Renal cortical epithelial cell (primary cell): ENCODE measurements around the gene OSBPL9. TPM values are rescaled to one million over a fixed set of nuclear protein-coding genes. Genes with fewer than 3 reads are reported as not detected.
A peak's percentile ranks its signal among the peaks of the same experiment; 100 is the strongest.
"Not testable (repeated sequence)": the region's sequence is repeated elsewhere in the genome, so short reads cannot be mapped to it uniquely, and the experiment has no call there.

Experiments
- DNase-seq: peaks from one replicate; pipeline ENCODE4 v3.0.0-alpha.2; 2011; ENCODE audit warnings: low read depth
- total RNA-seq: library from RNA; depleted of rRNA; stranded (reverse); fragments of >200 nt; gene quantifications from 2 replicates; pipeline ENCODE4 v1.2.3, GENCODE V29; 2014

Gene OSBPL9
- total RNA-seq, 1 donor from 2014 or later, result 165 TPM

DNA sequence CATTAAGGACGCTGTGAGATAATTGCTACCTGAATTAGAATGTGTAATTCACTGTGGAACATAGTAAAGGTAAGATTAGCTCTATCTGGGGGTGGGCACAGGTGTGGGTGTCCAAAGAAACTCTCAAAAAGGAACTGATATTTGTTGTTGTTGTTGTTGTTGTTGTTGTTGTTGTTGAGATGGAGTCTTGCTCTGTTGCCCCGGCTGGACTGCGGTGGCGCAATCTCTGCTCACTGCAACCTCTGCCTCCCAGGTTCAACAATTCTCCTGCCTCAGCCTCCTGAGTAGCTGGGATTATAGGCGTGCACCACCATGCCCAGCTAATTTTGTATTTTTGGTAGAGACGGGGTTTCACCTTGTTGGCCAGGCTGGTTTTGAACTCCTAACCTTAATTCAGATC is 6.8 kb upstream of the OSBPL9 start:
- DNase-seq, result not testable (repeated sequence)

- no peak for DNase-seq
Observed at GRCh38 chr1:51610637-51611036, 6.3 kb upstream of the OSBPL9 start.

DNA sequence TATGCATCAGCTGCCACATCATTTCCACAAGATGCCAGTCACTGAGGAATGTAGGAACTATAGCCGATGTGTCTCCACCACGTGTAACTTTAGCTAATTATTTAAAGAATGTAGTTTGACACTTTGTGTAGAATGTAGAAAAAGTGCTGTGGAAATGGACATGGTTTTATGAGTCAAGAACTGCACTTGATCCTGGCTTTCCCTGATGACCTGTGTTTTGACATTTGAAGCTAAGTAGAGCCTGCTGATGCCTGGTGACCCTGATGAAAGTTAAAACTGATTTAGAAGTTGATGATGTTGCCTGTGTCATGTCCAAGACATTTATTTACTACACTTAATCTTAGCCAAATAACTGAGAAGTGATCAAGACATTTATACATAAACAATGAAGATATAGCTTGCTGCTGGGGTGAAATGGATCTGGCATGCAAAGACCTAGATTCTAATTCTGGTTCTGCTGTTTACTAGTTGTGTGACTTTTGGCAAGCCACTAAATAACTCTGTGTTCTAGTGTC is 4.4 kb upstream of the OSBPL9 start:
- DNase-seq, result peak; percentile 94

GRCh38 chr1:51615780-51616291 is 1.1 kb upstream of the OSBPL9 start:
- no peak for DNase-seq

DNA sequence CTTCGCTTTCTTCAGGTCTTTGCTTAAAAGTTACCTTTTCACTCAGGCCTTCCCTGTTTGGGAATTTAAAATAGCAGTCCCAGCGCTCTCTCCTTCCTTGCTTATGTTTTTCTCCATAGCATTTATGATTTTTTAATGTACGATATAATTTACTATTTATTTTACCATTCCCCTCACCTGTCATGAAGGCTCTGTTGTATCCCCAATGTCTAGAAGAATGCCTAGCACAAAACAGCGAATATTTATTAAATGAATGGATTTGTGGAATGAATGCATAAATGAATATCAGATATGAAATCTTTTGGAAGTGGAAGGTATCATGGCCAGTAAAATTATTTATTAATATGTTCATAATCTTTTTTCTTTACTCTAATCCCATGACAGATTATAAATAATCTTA is 402 bp upstream of the OSBPL9 start:
- no peak for DNase-seq

- DNase-seq, result no peak
Observed at GRCh38 chr1:51618715-51619114, 1.8 kb downstream of the OSBPL9 start.

DNA sequence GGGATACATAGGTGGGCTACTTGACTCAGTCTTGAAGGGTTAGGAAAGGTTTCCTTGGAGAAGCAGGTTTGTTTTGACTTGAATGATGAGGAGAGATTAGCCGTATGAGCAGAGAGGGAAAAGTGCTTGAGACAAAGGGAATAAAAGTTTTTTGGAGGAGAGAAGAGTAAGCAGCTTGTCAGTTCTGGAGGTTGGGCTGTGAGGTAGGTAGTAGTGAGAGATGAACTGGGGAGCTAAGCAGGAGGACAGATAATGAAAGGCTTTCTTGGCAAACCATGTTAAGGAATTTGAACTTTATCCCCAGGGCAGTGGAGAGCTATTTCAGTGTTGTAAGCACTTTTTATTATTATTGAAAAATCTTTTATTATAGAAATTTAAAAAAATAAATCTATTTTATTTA is 3.6 kb downstream of the OSBPL9 start:
- no peak for DNase-seq

DNA sequence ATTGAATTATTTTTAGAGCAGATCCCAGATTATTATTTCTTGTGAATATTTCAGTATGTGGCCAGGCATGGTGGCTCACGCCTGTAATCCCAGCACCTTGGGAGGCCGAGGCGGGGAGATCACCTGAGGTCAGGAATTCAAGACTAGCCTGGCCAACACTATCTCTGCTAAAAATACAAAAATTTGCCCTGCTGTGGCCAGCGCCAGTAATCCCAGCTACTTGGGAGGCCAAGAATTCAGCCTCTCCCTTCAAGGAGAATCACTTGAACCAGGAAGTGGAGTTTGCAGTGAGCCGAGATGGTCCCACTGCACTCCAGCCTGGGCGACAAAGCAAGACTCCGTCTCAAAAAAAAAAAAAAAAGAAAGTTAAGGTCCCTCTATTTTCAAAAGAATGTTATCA is 4.3 kb downstream of the OSBPL9 start:
- no peak for DNase-seq

GRCh38 chr1:51621841-51622454 is 5.1 kb downstream of the OSBPL9 start:
- DNase-seq, result no peak

DNA sequence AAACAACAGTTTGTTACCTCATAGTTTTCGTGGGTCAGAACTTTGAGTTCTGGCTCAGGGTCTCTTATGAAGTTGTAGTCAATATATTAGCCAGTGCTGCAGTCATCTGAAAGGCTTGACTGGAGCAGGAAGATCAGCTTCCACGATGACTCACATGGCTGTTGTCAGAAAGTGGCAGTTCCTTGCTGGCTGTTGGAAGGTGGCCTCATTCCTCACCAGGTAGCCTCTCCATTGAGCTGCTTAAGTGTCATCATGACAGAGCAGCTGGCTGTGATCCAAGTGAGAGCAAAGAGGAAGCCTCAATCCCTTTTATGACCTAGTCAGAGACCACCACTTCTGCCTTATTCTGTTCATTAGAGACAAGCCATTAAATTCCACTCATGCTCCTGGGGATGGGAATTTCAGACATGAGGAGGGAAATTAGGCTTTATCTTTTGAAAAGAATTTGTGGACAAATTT is 5.6 kb downstream of the OSBPL9 start:
- DNase-seq, result peak; percentile 96

- DNase-seq, result no peak
Observed at GRCh38 chr1:51623025-51623424, 6.1 kb downstream of the OSBPL9 start.

DNA sequence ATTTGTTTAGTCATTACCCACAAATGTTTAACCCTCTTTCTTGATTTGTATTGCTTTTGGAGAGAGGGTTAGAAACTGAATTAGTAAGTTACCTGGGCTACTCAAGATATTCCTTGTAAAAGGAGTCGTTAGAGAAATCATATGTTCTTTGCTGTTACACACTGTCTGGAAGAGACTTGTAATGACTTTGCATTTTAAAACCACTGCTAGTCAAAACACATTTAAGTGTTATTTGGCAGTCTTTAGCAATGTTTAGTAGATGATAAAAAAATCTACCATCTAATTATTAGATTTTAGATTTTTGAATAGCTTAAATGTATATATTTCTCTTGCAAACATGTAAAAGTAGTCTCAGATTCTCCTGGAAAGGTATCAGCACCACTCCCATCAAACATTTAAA is 6.6 kb downstream of the OSBPL9 start:
- DNase-seq, result no peak

DNA sequence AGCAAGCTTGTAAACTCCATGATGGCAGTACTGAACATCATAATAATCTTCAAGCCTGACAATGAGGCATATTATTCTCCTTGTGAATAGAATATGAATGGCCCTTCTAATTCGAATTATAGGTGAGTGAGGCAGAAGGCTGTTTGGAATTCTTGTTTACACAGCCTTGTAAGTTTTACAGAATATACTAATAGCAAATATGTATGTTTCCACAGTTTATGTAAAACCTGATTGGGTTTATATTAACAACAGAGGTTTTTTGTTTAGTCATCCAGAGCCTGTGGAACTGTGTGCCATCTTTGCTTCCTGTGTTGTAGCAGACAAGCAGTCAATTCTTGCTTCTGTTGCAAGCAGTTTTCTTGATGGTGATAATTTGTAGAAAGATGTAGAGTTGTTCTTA is 8.0 kb downstream of the OSBPL9 start:
- no peak for DNase-seq

DNA sequence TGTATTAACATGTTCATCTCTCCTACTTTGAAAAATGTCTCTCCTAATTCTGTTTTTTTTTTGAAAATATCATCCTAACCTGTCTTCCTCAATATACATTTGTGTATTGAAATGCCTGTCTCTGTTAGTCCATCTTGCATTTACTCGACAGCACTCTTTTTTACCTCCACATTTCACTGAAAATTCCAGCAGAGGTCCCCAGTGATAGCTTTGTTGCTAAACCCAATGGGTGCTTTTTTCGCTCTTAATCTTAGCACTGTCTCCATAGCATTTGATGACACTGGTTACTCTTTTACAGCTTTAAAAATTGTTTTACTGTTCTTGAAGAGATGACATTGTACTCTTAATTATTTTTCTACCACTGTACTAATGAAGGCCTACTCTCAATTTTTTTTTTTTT is 10.8 kb downstream of the OSBPL9 start:
- DNase-seq, result peak; percentile 55

DNA sequence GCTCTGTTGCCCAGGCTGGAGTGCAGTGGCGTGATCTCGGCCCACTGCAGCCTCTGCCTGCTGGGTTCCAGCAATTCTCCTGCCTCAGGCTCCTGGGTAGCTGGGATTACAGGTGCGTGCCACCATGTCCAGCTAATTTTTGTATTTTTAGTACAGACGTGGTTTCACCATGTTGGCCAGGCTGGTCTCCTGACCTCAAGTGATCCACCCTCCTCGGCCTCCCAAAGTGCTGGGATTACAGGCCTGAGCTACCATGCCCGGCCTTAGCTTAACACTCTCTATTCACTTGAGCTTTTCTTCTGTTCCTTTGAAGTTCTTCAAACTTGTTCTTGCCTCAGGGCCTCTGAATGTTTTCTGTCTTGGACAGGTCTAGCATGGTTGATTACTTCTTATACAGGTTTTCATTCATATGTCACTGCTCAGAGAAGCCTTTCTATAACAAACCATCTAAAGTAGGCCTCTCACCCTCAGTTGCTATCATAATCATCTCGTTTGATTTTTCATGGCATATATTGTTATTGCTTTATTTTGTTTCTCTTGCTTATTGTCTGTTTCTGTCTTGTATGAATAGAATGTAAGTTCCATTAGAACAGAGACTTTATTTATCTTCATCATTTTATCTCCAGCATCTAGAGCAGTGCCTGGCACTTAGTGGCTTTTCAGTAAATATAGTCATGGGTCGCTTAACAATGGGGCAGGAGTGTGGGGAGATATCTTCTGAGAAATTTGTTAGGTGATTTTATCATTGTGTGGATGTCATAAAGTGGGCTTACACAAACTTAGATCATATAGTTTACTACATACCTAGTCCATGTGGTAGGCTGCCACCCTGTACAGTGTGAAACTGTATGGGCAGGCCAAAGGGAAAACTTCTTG is 12.1 kb downstream of the OSBPL9 start:
- no peak for DNase-seq

DNA sequence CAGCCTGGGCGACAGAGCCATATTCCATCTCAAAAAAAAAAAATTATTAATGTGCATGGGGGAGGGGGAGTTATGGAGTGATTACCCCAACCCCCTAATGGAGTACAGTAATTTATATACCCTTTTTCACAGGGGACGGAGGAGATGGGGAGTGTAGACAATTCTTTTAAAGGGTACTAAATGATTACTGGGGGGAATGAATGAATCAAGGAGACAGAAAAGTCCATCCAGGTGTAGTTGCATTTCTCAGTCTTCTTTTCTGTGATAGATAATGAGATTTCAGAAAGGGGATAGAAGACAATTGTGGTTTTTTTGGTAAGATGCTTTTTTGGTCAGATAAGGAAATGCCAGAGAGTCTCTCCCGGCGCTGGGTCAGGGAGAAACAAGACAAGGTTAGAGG is 13.0 kb downstream of the OSBPL9 start:
- DNase-seq, result no peak

- no peak for DNase-seq
Observed at GRCh38 chr1:51630393-51630792, 13.5 kb downstream of the OSBPL9 start.

- no peak for DNase-seq
Observed at GRCh38 chr1:51630922-51631321, 14.0 kb downstream of the OSBPL9 start.

- DNase-seq, result no peak
Observed at GRCh38 chr1:51631747-51632146, 14.9 kb downstream of the OSBPL9 start.

- DNase-seq, result no peak
Observed at GRCh38 chr1:51634618-51635017, 17.7 kb downstream of the OSBPL9 start.

DNA sequence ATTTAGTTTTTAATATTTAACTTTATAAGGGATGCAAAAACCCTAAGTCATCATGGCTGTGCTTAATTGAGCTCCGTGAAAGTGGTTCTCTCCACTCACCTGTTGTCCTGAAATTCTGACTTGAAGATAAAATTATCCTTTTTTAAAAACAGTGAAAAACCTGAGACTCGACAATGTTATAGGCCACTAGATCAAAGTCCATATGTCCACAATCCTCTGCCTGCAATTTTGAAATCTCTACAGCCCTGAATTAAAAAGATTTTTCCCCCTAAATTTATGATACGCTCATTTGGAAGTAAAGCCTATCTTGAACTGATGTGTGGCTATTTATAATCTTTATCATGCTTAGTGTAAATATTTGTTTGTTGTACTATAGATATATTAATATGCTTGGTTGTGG is 18.7 kb downstream of the OSBPL9 start:
- no peak for DNase-seq

DNA sequence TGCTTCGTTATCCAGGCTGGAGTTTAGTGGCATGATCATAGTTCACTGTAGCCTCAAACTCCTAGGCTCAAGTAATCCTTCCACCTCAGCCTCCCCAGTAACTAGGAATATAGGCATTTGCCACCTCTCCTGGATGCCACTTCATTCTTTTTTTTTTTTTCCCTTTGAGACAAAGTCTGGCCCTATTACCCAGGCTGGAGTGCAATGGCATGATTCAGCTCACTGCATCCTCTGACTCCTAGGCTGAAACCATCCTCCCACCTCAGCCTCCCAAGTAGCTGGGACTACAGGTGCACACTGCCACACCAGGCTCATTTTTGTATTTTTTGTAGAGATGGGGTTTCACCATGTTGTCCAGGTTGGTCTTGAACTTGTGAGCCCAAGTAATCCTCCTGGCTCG is 19.3 kb downstream of the OSBPL9 start:
- no peak for DNase-seq
